HEK293 (cell line): ENCODE measurements around the gene PRPH2.

Experiments
- GLIS1 ChIP-seq: fragments of 450-650 bp; formaldehyde crosslinking; IDR thresholded peaks from 2 replicates; pipeline ENCODE4 v1.5.1; 2016; ENCODE audit warnings: missing biosample characterization, missing genetic modification characterization
- SETDB1 ChIP-seq: IDR thresholded peaks from one replicate; pipeline ENCODE4 v1.6.1; 2017; ENCODE audit warnings: mild to moderate bottlenecking, low read length, moderate library complexity, mixed read lengths; ENCODE audit not compliant: insufficient read length
- YY1 ChIP-seq: fragments of 450-650 bp; formaldehyde crosslinking; IDR thresholded peaks from 2 replicates; pipeline ENCODE4 v1.5.1; 2018; ENCODE audit warnings: missing biosample characterization, missing genetic modification characterization
- ZNF175 ChIP-seq: fragments of 450-650 bp; formaldehyde crosslinking; IDR thresholded peaks from 2 replicates; pipeline ENCODE4 v1.5.1; 2016; ENCODE audit warnings: missing biosample characterization, missing genetic modification characterization
- ZNF19 ChIP-seq: fragments of 450-650 bp; formaldehyde crosslinking; IDR thresholded peaks from 2 replicates; pipeline ENCODE4; 2016; ENCODE audit warnings: missing biosample characterization, missing genetic modification characterization, low read depth
- ZNF274 ChIP-seq, 2 experiments: fragments of 200-500 bp in 1 of 2; fragments of 450-650 bp in 1 of 2; sonication (Bioruptor generic) in 1 of 2; formaldehyde crosslinking in 1 of 2; IDR thresholded peaks; 2 replicates each; pipeline versions ENCODE4 v1.5.1 to v1.6.1; 2014 to 2016; ENCODE audit warnings: borderline replicate concordance in 1 of 2, inconsistent platforms in 1 of 2, low read length in 1 of 2, missing biosample characterization in 1 of 2, missing genetic modification characterization in 1 of 2
- TF ChIP-seq, protein P1 (sequence below): fragments of 450-650 bp; formaldehyde crosslinking; IDR thresholded peaks from 2 replicates; pipeline ENCODE4 v1.5.1; 2016; ENCODE audit warnings: missing biosample characterization, missing genetic modification characterization
- TF ChIP-seq, protein P2 (sequence below): fragments of 450-650 bp; IDR thresholded peaks from 2 replicates; pipeline ENCODE4 v1.5.1; 2018; ENCODE audit warnings: missing biosample characterization, mild to moderate bottlenecking, missing genetic modification characterization

DNA sequence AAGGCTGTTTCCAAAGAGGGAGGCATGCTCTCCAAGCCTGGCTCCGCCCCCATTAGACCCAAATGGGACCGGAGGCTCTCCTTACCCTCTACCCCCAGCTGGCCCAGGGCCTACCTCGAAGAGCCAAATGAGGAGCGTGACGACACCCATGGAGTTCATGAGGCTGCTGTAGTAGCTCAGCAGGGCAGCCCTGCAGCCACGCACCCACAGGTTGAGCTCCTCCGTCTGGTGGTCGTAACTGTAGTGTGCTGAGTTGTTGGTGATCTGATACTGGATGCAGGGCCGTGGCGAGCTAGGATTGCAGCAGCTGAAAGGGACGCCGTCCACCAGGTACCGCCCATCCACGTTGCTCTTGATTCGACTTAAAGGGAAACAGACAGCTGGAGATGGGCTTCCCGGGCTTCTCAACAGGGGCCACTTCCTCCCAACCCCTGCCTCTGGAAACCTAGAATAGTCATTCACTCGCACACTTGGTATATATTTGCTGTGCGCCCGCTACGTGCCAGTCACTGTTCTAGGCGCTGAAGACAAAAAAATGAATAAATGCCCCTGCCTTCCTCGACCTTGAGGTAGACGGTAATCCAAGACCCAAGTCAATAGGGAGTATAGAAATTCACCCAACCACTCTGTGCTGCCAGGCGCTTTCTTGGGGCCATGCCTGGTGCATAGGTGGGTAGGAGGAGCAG is 18.0 kb downstream of the PRPH2 start:
- TF ChIP-seq, protein P1, sequence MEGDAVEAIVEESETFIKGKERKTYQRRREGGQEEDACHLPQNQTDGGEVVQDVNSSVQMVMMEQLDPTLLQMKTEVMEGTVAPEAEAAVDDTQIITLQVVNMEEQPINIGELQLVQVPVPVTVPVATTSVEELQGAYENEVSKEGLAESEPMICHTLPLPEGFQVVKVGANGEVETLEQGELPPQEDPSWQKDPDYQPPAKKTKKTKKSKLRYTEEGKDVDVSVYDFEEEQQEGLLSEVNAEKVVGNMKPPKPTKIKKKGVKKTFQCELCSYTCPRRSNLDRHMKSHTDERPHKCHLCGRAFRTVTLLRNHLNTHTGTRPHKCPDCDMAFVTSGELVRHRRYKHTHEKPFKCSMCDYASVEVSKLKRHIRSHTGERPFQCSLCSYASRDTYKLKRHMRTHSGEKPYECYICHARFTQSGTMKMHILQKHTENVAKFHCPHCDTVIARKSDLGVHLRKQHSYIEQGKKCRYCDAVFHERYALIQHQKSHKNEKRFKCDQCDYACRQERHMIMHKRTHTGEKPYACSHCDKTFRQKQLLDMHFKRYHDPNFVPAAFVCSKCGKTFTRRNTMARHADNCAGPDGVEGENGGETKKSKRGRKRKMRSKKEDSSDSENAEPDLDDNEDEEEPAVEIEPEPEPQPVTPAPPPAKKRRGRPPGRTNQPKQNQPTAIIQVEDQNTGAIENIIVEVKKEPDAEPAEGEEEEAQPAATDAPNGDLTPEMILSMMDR: no peak
- TF ChIP-seq ZNF19 (tag by site-specific recombination) (no peak), SETDB1 (no peak), GLIS1 (tag by site-specific recombination) (no peak), ZNF274 (IDR thresholded peaks at IDR 0.05; ENCODE audit: low read length) (no peak), ZNF274 (tag by site-specific recombination; IDR thresholded peaks at IDR 0.05; ENCODE audit: borderline replicate concordance) (no peak), ZNF175 (tag by site-specific recombination) (no peak), YY1 (tag by site-specific recombination) (no peak)
- TF ChIP-seq, protein P2, sequence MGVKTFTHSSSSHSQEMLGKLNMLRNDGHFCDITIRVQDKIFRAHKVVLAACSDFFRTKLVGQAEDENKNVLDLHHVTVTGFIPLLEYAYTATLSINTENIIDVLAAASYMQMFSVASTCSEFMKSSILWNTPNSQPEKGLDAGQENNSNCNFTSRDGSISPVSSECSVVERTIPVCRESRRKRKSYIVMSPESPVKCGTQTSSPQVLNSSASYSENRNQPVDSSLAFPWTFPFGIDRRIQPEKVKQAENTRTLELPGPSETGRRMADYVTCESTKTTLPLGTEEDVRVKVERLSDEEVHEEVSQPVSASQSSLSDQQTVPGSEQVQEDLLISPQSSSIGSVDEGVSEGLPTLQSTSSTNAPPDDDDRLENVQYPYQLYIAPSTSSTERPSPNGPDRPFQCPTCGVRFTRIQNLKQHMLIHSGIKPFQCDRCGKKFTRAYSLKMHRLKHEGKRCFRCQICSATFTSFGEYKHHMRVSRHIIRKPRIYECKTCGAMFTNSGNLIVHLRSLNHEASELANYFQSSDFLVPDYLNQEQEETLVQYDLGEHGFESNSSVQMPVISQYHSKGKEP (tag by site-specific recombination): no peak
